K562 (cell line): ENCODE data around the gene CCDC78. TPM values are rescaled to one million over a fixed set of nuclear protein-coding genes. Genes with fewer than 3 reads are reported as not detected.

Source experiments
- ETS2 ChIP-seq: IDR thresholded peaks from 2 replicates; pipeline ENCODE4 v1.6.1; 2016; ENCODE audit warnings: borderline replicate concordance, missing genetic modification characterization, mild to moderate bottlenecking, moderate library complexity, missing compliant biosample characterization; ENCODE audit not compliant: poor library complexity, severe bottlenecking
- HNRNPLL ChIP-seq: fragments of 200-400 bp; formaldehyde crosslinking; IDR thresholded peaks from 2 replicates; pipeline ENCODE4 v1.6.1; 2017; ENCODE audit warnings: low read length, low read depth, mild to moderate bottlenecking; ENCODE audit not compliant: poor library complexity, severe bottlenecking
- PHF8 ChIP-seq: fragments of 200-600 bp; sonication (generic); IDR thresholded peaks from 2 replicates; pipeline ENCODE4 v1.6.1; 2012; ENCODE audit warnings: mixed run types, mild to moderate bottlenecking, inconsistent platforms, low read length, moderate library complexity, borderline replicate concordance
- TFAP4 ChIP-seq: sonication (generic); formaldehyde crosslinking; IDR thresholded peaks from 2 replicates; pipeline ENCODE4 v1.8.0; 2022; ENCODE audit warnings: missing genetic modification reagents, mild to moderate bottlenecking, moderate library complexity, borderline replicate concordance
- VEZF1 ChIP-seq: fragments of 200-800 bp; sonication (Bioruptor generic); IDR thresholded peaks from 2 replicates; pipeline ENCODE4 v1.6.1; 2017; ENCODE audit warnings: missing genetic modification characterization, missing compliant biosample characterization
- ZBTB33 ChIP-seq: sonication (generic); formaldehyde crosslinking; IDR thresholded peaks from 2 replicates; pipeline ENCODE4 v1.8.1; 2023; ENCODE audit warnings: mild to moderate bottlenecking, missing genetic modification reagents
- ZHX1 ChIP-seq: fragments of 150-350 bp; conservative IDR thresholded peaks from 2 replicates; pipeline ENCODE4 v1.6.1; 2014; ENCODE audit warnings: low read length
- polyA plus RNA-seq, 8 experiments: library from polyadenylated mRNA; depleted of rRNA in 4 of 8; stranded (reverse) in 5 of 8; unstranded in 3 of 8; fragments of >200 nt; fragmentation: Nextera tagmentation in 2 of 8; fragmentation: Illumina TruSeq in 1 of 8; extraction: Ambion mirVana in 2 of 8; extraction: Trizol in 1 of 8; gene quantifications; 2 replicates each; pipeline versions ENCODE4 v1.2.1 to v1.2.3, GENCODE V29; 2011 to 2014; ENCODE audit warnings: inconsistent platforms in 1 of 8, missing spikeins in 1 of 8
- total RNA-seq, 7 experiments: library from RNA; depleted of rRNA in 6 of 7; stranded (reverse); fragments of >200 nt in 6 of 7; fragmentation: Illumina TruSeq in 2 of 7; extraction: Trizol in 2 of 7; gene quantifications; 2 replicates each; pipeline versions ENCODE4 v1.2.1 to v1.2.3, GENCODE V29; 2011 to 2021; ENCODE audit warnings: low replicate concordance in 1 of 7

Gene CCDC78
- total and polyA plus RNA-seq, 9 of the 15 experiments (the other 6 are each of a cell fraction or from before 2014, with no cell fraction given): 0.24 to 17.7 (median 2.9) TPM

- peak; percentile 42; the same call in 1 of the 2 replicates for TF ChIP-seq PHF8
- peak; percentile 57 for TF ChIP-seq VEZF1
- TF ChIP-seq TFAP4 (CRISPR knock-in tag): peak; percentile 17; the same call in 1 of the 2 replicates
- peak; percentile 95 for TF ChIP-seq ZBTB33 (CRISPR knock-in tag)
- TF ChIP-seq ETS2 (tag): no peak
- TF ChIP-seq ZHX1: no peak
- TF ChIP-seq HNRNPLL: peak; percentile 16
These were observed 11.4 kb downstream of the CCDC78 start, which contains the start of gene METRN (continued) for GRCh38 chr16:714558-715476.
